HEK293 (cell line): ENCODE data around the gene HID1.

ENCODE experiments used
- CTCF ChIA-PET: fragments of 350-600 bp; formaldehyde crosslinking; extraction: SDS; loops from one replicate; lab custom pipeline; 2021; ENCODE audit warnings: antibody characterized with exemption; lab: Yijun Ruan, JAX
- POLR2A ChIA-PET: fragments of 300-600 bp; formaldehyde crosslinking; extraction: SDS; loops from one replicate; lab custom pipeline; 2020; ENCODE audit warnings: antibody characterized with exemption, inconsistent platforms; lab: Yijun Ruan, JAX
- H3K27ac ChIP-seq: fragments of 200-500 bp; sonication (Bioruptor generic); 2 replicates; pipeline ENCODE4 v1.5.1; 2014; ENCODE audit warnings: low read depth, low read length, control low read depth, inconsistent platforms; ENCODE audit errors: extremely low read depth
- H3K36me3 ChIP-seq, 2 experiments: fragments of 200-500 bp in 1 of 2; sonication (Bioruptor generic) in 1 of 2; 1 replicate in 1 of 2; 2 replicates in 1 of 2; pipeline ENCODE4 v1.5.1; 2014 to 2017; ENCODE audit warnings: inconsistent platforms in 2 of 2, low read length in 2 of 2; ENCODE audit not compliant: control insufficient read depth in 2 of 2, insufficient read depth in 1 of 2
- H3K4me1 ChIP-seq: fragments of 200-500 bp; sonication (Bioruptor generic); 2 replicates; pipeline ENCODE4 v1.5.1; 2014; ENCODE audit warnings: mild to moderate bottlenecking, low read length, inconsistent platforms; ENCODE audit not compliant: control insufficient read depth, insufficient read depth
- H3K4me3 ChIP-seq: 2 replicates; pipeline ENCODE4 v1.5.1; 2011; ENCODE audit warnings: low read depth, mild to moderate bottlenecking, control low read depth, low read length, moderate library complexity
- H3K9me3 ChIP-seq: fragments of 200-500 bp; sonication (Bioruptor generic); 2 replicates; pipeline ENCODE4 v1.5.1; 2014; ENCODE audit warnings: low read depth, low read length, inconsistent platforms; ENCODE audit not compliant: control insufficient read depth, insufficient read depth
- BCL11A ChIP-seq: fragments of 450-650 bp; formaldehyde crosslinking; IDR thresholded peaks from 2 replicates; pipeline ENCODE4 v1.5.1; 2016; ENCODE audit warnings: low read depth, missing biosample characterization, missing genetic modification characterization
- EGR2 ChIP-seq: fragments of 450-650 bp; formaldehyde crosslinking; IDR thresholded peaks from 2 replicates; pipeline ENCODE4 v1.5.1; 2016; ENCODE audit warnings: low read depth, missing biosample characterization, missing genetic modification characterization
- GLIS1 ChIP-seq: fragments of 450-650 bp; formaldehyde crosslinking; IDR thresholded peaks from 2 replicates; pipeline ENCODE4 v1.5.1; 2016; ENCODE audit warnings: missing biosample characterization, missing genetic modification characterization
- KLF16 ChIP-seq: fragments of 450-650 bp; formaldehyde crosslinking; IDR thresholded peaks from 2 replicates; pipeline ENCODE4 v1.5.1; 2017; ENCODE audit warnings: missing biosample characterization, missing genetic modification characterization
- KLF7 ChIP-seq: fragments of 450-650 bp; formaldehyde crosslinking; IDR thresholded peaks from 2 replicates; pipeline ENCODE4 v1.5.1; 2016; ENCODE audit warnings: missing biosample characterization, missing genetic modification characterization, borderline replicate concordance
- SP2 ChIP-seq: fragments of 450-650 bp; formaldehyde crosslinking; IDR thresholded peaks from 2 replicates; pipeline ENCODE4 v1.5.1; 2016; ENCODE audit warnings: missing biosample characterization, missing genetic modification characterization
- YY1 ChIP-seq: fragments of 450-650 bp; formaldehyde crosslinking; IDR thresholded peaks from 2 replicates; pipeline ENCODE4 v1.5.1; 2018; ENCODE audit warnings: missing biosample characterization, missing genetic modification characterization
- ZEB2 ChIP-seq: fragments of 450-650 bp; formaldehyde crosslinking; IDR thresholded peaks from 2 replicates; pipeline ENCODE4 v1.5.1; 2016; ENCODE audit warnings: missing biosample characterization, missing genetic modification characterization
- ZFHX2 ChIP-seq: fragments of 450-650 bp; formaldehyde crosslinking; conservative IDR thresholded peaks from 2 replicates; pipeline ENCODE4 v1.5.1; 2016; ENCODE audit warnings: missing biosample characterization, missing genetic modification characterization
- ZNF121 ChIP-seq: fragments of 450-650 bp; formaldehyde crosslinking; IDR thresholded peaks from 2 replicates; pipeline ENCODE4 v1.5.1; 2016; ENCODE audit warnings: missing biosample characterization, missing genetic modification characterization
- ZNF133 ChIP-seq: fragments of 450-650 bp; formaldehyde crosslinking; IDR thresholded peaks from 2 replicates; pipeline ENCODE4 v1.5.1; 2016; ENCODE audit warnings: missing biosample characterization, missing genetic modification characterization
- ZNF157 ChIP-seq: fragments of 450-650 bp; formaldehyde crosslinking; IDR thresholded peaks from 2 replicates; pipeline ENCODE4 v1.5.1; 2016; ENCODE audit warnings: missing biosample characterization, missing genetic modification characterization
- ZNF169 ChIP-seq: fragments of 450-650 bp; formaldehyde crosslinking; IDR thresholded peaks from 2 replicates; pipeline ENCODE4 v1.5.1; 2016; ENCODE audit warnings: missing biosample characterization, missing genetic modification characterization
- ZNF2 ChIP-seq: fragments of 450-650 bp; formaldehyde crosslinking; IDR thresholded peaks from 2 replicates; pipeline ENCODE4 v1.5.1; 2016; ENCODE audit warnings: missing biosample characterization, missing genetic modification characterization
- ZNF24 ChIP-seq: fragments of 450-650 bp; formaldehyde crosslinking; IDR thresholded peaks from 2 replicates; pipeline ENCODE4 v1.5.1; 2016; ENCODE audit warnings: missing biosample characterization, missing genetic modification characterization
- ZNF341 ChIP-seq: fragments of 450-650 bp; formaldehyde crosslinking; IDR thresholded peaks from 2 replicates; pipeline ENCODE4; 2016; ENCODE audit warnings: low read depth, missing biosample characterization, missing genetic modification characterization
- ZNF366 ChIP-seq: fragments of 450-650 bp; formaldehyde crosslinking; conservative IDR thresholded peaks from 2 replicates; pipeline ENCODE4 v1.5.1; 2016; ENCODE audit warnings: missing biosample characterization, missing genetic modification characterization
- ZNF394 ChIP-seq: fragments of 450-650 bp; formaldehyde crosslinking; IDR thresholded peaks from 2 replicates; pipeline ENCODE4 v1.5.1; 2016; ENCODE audit warnings: missing biosample characterization, missing genetic modification characterization, mild to moderate bottlenecking, moderate library complexity, borderline replicate concordance
- ZNF426 ChIP-seq: fragments of 450-650 bp; formaldehyde crosslinking; IDR thresholded peaks from 2 replicates; pipeline ENCODE4 v1.5.1; 2017; ENCODE audit warnings: missing biosample characterization, missing genetic modification characterization, mild to moderate bottlenecking, inconsistent platforms, moderate library complexity
- ZNF433 ChIP-seq: fragments of 450-650 bp; formaldehyde crosslinking; IDR thresholded peaks from 2 replicates; pipeline ENCODE4 v1.5.1; 2016; ENCODE audit warnings: missing biosample characterization, missing genetic modification characterization, low read depth
- ZNF585B ChIP-seq: fragments of 450-650 bp; formaldehyde crosslinking; IDR thresholded peaks from 2 replicates; pipeline ENCODE4 v1.5.1; 2016; ENCODE audit warnings: missing biosample characterization, missing genetic modification characterization
- ZNF600 ChIP-seq: fragments of 450-650 bp; formaldehyde crosslinking; IDR thresholded peaks from 2 replicates; pipeline ENCODE4 v1.5.1; 2016; ENCODE audit warnings: missing biosample characterization, missing genetic modification characterization
- ZNF777 ChIP-seq: fragments of 450-650 bp; formaldehyde crosslinking; IDR thresholded peaks from 2 replicates; pipeline ENCODE4 v1.5.1; 2017; ENCODE audit warnings: missing biosample characterization, missing genetic modification characterization, borderline replicate concordance
- TF ChIP-seq, protein P1 (sequence below): fragments of 450-650 bp; formaldehyde crosslinking; IDR thresholded peaks from 2 replicates; pipeline ENCODE4 v1.5.1; 2017; ENCODE audit warnings: missing biosample characterization, missing genetic modification characterization
- TF ChIP-seq, protein P2 (sequence below): fragments of 450-650 bp; formaldehyde crosslinking; IDR thresholded peaks from 2 replicates; pipeline ENCODE4 v1.5.1; 2017; ENCODE audit warnings: missing biosample characterization, missing genetic modification characterization
- TF ChIP-seq, protein P3 (sequence below): fragments of 450-650 bp; formaldehyde crosslinking; conservative IDR thresholded peaks from 2 replicates; pipeline ENCODE4 v1.5.1; 2016; ENCODE audit warnings: low read depth, missing biosample characterization, missing genetic modification characterization

HID1 gene

DNA sequence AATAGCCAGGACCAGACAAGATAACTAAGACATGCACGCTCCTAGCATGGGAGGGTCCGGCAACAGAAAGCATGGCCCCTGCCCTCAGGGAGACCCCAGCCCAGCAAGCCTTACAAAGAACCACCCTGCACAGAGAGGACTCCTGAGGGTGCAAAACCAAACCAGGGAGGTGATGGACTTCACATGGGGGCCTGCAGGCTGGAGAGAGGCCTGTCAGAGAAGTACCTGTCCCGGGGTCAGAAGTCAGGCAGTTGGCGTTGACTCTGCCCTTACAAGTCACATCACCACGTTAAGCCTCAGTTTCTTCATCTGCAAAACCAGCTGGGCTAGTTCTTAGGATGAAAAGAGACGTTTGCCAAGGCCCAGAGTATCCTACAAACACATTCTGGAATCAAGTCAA lies 43.8 kb downstream of the HID1 start:
- H3K9me3 ChIP-seq: no peaks in the 10 kb centered on the region
- TF ChIP-seq YY1 (tag by site-specific recombination) (no peak), GLIS1 (tag by site-specific recombination) (no peak), ZNF2 (no peak), ZNF600 (tag by site-specific recombination) (0 out of 2 replicates have a peak, but pooled peaks have one; percentile 13)
- H3K36me3 ChIP-seq: no peaks in the 10 kb centered on the region
- H3K4me3 ChIP-seq: no peak overlapping the region
- CTCF ChIA-PET: no interaction called here
- POLR2A ChIA-PET: no interaction called here
- no peak overlapping the region for H3K27ac ChIP-seq
- H3K4me1 ChIP-seq: no peaks in the 10 kb centered on the region

DNA sequence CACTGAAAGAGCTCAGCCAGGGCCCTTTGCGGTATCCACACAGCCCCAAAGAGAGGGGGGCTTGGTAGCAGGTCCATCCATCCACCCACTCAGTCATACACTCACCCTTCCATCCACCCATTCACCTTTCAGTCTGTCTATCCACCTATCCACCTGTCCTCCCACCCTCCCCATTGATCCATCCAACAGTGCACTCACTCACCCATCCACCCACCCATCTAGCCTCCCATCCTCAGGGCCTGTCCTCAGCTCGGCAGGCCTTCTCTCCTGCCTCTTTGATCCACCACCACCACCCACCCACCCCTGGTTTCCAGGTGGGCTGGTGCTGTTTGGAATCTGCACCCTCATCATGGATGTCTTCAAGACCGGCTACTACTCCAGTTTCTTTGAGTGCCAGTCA lies 47.3 kb downstream of the HID1 start:
- CTCF ChIA-PET: interaction anchor here (0.7 to 6.3 kb wide), 10 partner anchors 12 to 176 kb away, joined by 3 to 69 read pairs (median 3); no protein-coding TSS in a partner anchor
- H3K27ac ChIP-seq: no peak overlapping the region
- H3K4me1 ChIP-seq: no peaks in the 10 kb centered on the region
- TF ChIP-seq EGR2 (tag by site-specific recombination) (peak; percentile 93), SP2 (tag by site-specific recombination) (peak; percentile 11; the same call in 1 of the 2 replicates), KLF16 (tag by site-specific recombination) (no peak), ZNF366 (0 out of 2 replicates have a peak, but pooled peaks have one; percentile 13), ZNF585B (tag by site-specific recombination) (peak; percentile 71), ZFHX2 (tag by site-specific recombination) (peak; percentile 88), BCL11A (tag by site-specific recombination) (no peak)
- TF ChIP-seq, protein P1, sequence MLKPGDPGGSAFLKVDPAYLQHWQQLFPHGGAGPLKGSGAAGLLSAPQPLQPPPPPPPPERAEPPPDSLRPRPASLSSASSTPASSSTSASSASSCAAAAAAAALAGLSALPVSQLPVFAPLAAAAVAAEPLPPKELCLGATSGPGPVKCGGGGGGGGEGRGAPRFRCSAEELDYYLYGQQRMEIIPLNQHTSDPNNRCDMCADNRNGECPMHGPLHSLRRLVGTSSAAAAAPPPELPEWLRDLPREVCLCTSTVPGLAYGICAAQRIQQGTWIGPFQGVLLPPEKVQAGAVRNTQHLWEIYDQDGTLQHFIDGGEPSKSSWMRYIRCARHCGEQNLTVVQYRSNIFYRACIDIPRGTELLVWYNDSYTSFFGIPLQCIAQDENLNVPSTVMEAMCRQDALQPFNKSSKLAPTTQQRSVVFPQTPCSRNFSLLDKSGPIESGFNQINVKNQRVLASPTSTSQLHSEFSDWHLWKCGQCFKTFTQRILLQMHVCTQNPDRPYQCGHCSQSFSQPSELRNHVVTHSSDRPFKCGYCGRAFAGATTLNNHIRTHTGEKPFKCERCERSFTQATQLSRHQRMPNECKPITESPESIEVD: no peak
- TF ChIP-seq, all 188 proteins: peak for 5
- Histone ChIP-seq H3K4me3 (no peak overlapping the region), H3K36me3 (peaks cover 0 to 2% of the 10 kb centered on the region in 2 experiments; a peak in 1 of 3 replicates), H3K9me3 (no peaks in the 10 kb centered on the region)
- POLR2A ChIA-PET: interaction anchor here (0.7 to 1.4 kb wide), 3 partner anchors 47 to 364 kb away, joined by 3 to 4 read pairs (median 3); partner anchors contain the start of genes FDXR and SLC25A19

DNA sequence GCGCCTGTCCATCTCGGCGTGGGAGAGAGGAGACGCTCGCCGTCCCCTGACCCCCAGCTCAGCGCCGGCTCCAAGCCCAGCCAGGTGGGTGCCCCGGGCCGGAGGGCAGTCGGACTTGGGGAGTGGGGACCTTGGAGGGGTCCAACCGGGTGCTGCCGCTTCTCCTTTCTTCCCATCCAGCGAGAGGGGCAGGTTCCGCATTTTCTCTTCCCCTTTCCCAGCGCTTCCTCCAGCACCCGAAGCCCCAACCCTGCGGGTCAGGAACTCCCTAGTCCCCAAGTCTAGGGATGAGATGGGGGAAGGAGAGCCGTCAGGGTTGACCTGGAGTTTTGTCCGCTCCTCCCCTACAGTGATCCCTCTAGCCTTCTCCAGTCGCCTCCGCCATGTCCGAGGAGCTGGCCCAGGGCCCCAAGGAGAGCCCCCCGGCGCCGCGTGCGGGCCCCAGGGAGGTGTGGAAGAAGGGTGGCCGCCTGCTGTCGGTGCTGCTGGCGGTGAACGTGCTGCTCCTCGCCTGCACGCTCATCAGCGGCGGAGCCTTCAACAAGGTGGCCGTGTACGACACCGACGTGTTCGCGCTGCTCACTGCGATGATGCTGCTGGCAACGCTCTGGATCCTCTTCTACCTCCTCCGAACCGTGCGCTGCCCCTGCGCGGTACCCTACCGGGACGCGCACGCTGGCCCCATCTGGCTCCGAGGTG lies 48.2 kb downstream of the HID1 start, which contains the start of gene OTOP2:
TSS of gene OTOP2 (plus strand) at position 24 of the 699 bp plus-strand sequence. CDS start at position 384, 360 bp downstream.
- H3K9me3 ChIP-seq: no peaks in the 10 kb centered on the region
- no peaks in the 10 kb centered on the region for H3K4me1 ChIP-seq
- ChIA-PET CTCF (interaction anchor here (0.6 to 6.3 kb wide), 22 partner anchors 9 to 269 kb away, joined by 3 to 69 read pairs (median 3); no protein-coding TSS in a partner anchor), POLR2A (interaction anchor here (1.0 to 2.5 kb wide), 3 partner anchors 33 to 51 kb away, joined by 3 to 8 read pairs (median 4); partner anchors contain the start of gene FDXR)
- H3K27ac ChIP-seq: no peak within 1 kb of the TSS
- TF ChIP-seq ZNF121 (tag by site-specific recombination) (no peak), ZNF133 (tag by site-specific recombination) (no peak), ZEB2 (tag by site-specific recombination) (no peak), ZNF777 (no peak), ZNF394 (no peak), KLF16 (tag by site-specific recombination) (no peak), KLF7 (tag by site-specific recombination) (no peak), ZNF341 (tag by site-specific recombination) (no peak), ZNF433 (tag by site-specific recombination) (no peak), ZNF24 (tag by site-specific recombination) (no peak), ZNF169 (tag by site-specific recombination) (no peak), ZNF426 (no peak), ZNF157 (no peak)
- TF ChIP-seq, protein P2, sequence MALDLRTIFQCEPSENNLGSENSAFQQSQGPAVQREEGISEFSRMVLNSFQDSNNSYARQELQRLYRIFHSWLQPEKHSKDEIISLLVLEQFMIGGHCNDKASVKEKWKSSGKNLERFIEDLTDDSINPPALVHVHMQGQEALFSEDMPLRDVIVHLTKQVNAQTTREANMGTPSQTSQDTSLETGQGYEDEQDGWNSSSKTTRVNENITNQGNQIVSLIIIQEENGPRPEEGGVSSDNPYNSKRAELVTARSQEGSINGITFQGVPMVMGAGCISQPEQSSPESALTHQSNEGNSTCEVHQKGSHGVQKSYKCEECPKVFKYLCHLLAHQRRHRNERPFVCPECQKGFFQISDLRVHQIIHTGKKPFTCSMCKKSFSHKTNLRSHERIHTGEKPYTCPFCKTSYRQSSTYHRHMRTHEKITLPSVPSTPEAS: no peak
- TF ChIP-seq, protein P3, sequence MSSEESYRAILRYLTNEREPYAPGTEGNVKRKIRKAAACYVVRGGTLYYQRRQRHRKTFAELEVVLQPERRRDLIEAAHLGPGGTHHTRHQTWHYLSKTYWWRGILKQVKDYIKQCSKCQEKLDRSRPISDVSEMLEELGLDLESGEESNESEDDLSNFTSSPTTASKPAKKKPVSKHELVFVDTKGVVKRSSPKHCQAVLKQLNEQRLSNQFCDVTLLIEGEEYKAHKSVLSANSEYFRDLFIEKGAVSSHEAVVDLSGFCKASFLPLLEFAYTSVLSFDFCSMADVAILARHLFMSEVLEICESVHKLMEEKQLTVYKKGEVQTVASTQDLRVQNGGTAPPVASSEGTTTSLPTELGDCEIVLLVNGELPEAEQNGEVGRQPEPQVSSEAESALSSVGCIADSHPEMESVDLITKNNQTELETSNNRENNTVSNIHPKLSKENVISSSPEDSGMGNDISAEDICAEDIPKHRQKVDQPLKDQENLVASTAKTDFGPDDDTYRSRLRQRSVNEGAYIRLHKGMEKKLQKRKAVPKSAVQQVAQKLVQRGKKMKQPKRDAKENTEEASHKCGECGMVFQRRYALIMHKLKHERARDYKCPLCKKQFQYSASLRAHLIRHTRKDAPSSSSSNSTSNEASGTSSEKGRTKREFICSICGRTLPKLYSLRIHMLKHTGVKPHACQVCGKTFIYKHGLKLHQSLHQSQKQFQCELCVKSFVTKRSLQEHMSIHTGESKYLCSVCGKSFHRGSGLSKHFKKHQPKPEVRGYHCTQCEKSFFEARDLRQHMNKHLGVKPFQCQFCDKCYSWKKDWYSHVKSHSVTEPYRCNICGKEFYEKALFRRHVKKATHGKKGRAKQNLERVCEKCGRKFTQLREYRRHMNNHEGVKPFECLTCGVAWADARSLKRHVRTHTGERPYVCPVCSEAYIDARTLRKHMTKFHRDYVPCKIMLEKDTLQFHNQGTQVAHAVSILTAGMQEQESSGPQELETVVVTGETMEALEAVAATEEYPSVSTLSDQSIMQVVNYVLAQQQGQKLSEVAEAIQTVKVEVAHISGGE (tag by site-specific recombination): no peak
- H3K4me3 ChIP-seq: peak within 1 kb of the TSS; percentile 37
- peaks cover 0 to 5% of the 10 kb centered on the region in 2 experiments; a peak in 1 of 3 replicates for H3K36me3 ChIP-seq
